SJCRH30 (cell line): ENCODE results near the gene CCDC88C. TPM values are rescaled to one million over a fixed set of nuclear protein-coding genes. Genes with fewer than 3 reads are reported as not detected.
A peak's percentile ranks its signal among the peaks of the same experiment; 100 is the strongest.

Source experiments
- DNase-seq, 2 experiments: peaks; one replicate each; pipeline ENCODE4 v3.0.0-alpha.2; 2015 to 2020
- H3K27ac ChIP-seq: fragments of 250-450 bp; sonication (Bioruptor Pico); 2 replicates; pipeline ENCODE4 v1.5.1; 2020; ENCODE audit warnings: mild to moderate bottlenecking, moderate library complexity
- H3K27me3 ChIP-seq: fragments of 250-450 bp; sonication (Bioruptor Pico); 2 replicates; pipeline ENCODE4 v1.5.1; 2020; ENCODE audit warnings: mild to moderate bottlenecking, moderate library complexity
- H3K36me3 ChIP-seq: fragments of 250-450 bp; sonication (Bioruptor Pico); 2 replicates; pipeline ENCODE4 v1.5.1; 2020; ENCODE audit warnings: mild to moderate bottlenecking, moderate library complexity
- H3K4me1 ChIP-seq: fragments of 250-450 bp; sonication (Bioruptor Pico); 2 replicates; pipeline ENCODE4 v1.5.1; 2020; ENCODE audit warnings: mild to moderate bottlenecking, moderate library complexity
- H3K4me3 ChIP-seq: fragments of 250-450 bp; sonication (Bioruptor Pico); 2 replicates; pipeline ENCODE4 v1.5.1; 2020; ENCODE audit warnings: mild to moderate bottlenecking, moderate library complexity
- H3K9me3 ChIP-seq: fragments of 250-450 bp; sonication (Bioruptor Pico); replicated peaks from 2 replicates; pipeline ENCODE4 v1.5.1; 2020; ENCODE audit warnings: mild to moderate bottlenecking, moderate library complexity
- total RNA-seq: library from RNA; depleted of rRNA; stranded (reverse); fragments of >200 nt; shearing (Covaris generic); gene quantifications from 2 replicates; pipeline ENCODE4 v1.2.3, GENCODE V29; 2014

CCDC88C gene
- total RNA-seq, 1 experiment from 2014 or later, result 8.9 TPM

DNA sequence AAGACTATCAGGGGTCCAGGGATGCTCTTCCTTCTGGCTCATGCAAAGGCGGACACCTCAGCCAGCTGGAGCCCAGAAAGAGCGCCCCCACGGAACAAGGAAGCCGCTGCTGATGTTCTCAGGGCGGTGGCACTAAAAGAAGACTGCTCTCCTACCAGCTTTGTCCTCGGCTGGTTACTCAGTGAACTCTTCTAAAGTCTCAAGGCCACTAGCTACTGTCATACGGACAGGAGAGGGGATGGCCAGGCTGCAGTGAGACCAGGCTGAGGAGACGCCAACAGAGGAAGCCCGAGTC is 59.6 kb downstream of the CCDC88C start:
- Histone ChIP-seq H3K4me1 (peaks cover 28% of the 10 kb centered on the region), H3K27ac (no peak overlapping the region), H3K9me3 (no peaks in the 10 kb centered on the region), H3K27me3 (no peaks in the 10 kb centered on the region), H3K4me3 (no peak overlapping the region), H3K36me3 (no peaks in the 10 kb centered on the region)
- no peak for DNase-seq

DNA sequence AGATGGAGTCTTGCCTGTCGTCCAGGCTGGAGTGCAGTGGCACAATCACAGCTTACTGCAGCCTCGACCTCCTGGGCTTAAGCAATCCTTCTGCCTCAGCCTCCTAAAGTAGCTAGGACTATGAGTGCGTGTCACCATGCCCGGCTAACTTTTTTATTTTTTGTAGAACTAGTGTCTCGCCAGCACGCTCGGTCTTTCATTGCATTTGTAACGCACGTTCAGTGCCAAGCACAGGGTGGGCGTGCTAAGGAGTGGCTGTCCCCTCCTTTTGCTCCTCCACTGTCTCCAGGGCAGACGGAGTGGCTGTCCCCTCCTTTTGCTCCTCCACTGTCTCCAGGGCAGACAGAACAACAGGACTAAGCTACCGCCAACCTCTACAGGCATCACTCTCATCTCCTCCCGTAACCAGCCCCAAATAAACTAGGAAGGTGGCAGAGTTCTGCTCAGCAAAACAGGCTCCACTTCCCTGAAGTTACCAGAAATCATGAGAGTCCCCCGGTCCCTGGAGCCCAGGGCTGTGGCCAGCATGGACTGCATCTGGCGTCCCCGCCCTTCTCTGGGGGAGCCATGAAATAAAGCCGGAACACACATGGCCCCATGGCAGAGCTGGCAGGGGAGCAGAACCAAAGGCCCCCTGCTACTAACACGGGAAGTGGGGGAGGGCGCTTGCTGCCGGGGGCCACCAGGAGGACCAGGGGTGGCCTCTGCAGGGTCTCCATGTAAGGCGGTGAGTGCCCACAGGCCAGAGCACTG is 60.2 kb downstream of the CCDC88C start:
- Histone ChIP-seq H3K9me3 (no peaks in the 10 kb centered on the region), H3K36me3 (no peaks in the 10 kb centered on the region), H3K4me3 (no peak overlapping the region), H3K27ac (no peak overlapping the region), H3K4me1 (peaks cover 28% of the 10 kb centered on the region), H3K27me3 (no peaks in the 10 kb centered on the region)
- no peak for DNase-seq

DNA sequence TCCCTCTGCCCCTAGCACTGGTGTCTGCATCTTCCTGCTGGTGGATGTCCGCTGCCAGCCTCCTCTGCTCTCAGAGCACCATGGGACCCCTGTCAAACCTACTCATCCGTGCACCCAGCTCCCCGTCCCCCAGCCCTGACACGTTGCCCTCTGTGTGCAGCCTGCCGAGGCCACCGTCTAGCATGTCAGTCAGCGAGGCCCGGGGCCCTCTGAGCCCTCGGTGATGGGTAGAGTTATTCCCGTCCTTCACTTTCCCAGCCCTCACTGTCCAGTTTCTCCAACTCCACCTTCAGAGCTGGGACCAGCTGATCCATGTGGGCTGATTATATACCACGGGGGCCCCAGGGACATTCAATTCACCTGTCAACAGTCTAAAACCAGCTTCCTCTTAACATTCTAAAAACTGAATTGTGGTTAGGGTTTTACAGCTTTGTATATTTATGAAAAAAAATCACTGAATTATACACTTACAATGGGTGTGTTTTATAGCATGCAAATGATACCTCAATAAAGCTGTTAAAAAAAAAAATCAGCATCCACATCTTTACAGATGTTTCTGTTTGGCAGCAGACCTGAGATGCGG is 61.3 kb downstream of the CCDC88C start:
- Histone ChIP-seq H3K27ac (no peak overlapping the region), H3K4me3 (no peak overlapping the region), H3K4me1 (peaks cover 28% of the 10 kb centered on the region), H3K36me3 (no peaks in the 10 kb centered on the region), H3K27me3 (no peaks in the 10 kb centered on the region), H3K9me3 (no peaks in the 10 kb centered on the region)
- DNase-seq, result no peak

DNA sequence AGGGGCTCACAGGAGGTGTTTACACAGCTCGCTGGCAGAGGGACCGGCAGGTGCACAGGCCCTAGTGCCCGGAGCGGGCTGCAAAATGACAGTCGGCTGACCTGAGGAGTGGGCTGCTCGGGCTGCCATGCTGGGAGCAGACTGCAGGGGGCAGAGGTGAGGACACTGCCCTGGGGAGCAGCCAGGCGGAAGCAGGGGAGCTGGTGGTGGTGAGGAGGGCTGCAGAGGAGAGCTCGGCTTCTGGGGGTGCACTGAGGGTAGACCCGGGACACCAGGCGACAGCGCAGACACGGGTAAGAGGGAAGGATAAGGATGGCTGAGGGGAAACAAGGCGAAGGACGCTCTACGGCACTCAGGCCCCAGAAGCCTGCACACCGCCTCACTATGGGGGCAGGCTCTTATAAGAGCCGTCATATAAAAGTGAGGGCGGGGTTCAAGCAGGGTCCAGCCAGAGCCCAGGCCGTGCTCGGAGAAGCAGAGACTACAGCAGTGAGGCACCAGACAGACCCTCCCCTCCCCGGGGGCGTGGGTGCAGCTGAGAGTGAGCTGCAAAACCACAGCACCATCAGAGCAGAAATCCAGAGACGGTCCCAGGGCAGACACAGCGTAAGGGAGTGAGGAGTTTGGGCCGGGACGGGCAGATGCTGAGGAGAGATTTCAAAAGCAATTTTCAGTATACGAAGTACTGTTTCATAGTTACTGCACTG is 62.5 kb downstream of the CCDC88C start:
- no peaks in the 10 kb centered on the region for H3K9me3 ChIP-seq
- no peak overlapping the region for H3K27ac ChIP-seq
- H3K27me3 ChIP-seq, result no peaks in the 10 kb centered on the region
- H3K36me3 ChIP-seq, result no peaks in the 10 kb centered on the region
- DNase-seq, result peak in 1 of 2 experiments; percentile 33
- H3K4me1 ChIP-seq, result peaks cover 28% of the 10 kb centered on the region
- H3K4me3 ChIP-seq, result no peak overlapping the region

DNA sequence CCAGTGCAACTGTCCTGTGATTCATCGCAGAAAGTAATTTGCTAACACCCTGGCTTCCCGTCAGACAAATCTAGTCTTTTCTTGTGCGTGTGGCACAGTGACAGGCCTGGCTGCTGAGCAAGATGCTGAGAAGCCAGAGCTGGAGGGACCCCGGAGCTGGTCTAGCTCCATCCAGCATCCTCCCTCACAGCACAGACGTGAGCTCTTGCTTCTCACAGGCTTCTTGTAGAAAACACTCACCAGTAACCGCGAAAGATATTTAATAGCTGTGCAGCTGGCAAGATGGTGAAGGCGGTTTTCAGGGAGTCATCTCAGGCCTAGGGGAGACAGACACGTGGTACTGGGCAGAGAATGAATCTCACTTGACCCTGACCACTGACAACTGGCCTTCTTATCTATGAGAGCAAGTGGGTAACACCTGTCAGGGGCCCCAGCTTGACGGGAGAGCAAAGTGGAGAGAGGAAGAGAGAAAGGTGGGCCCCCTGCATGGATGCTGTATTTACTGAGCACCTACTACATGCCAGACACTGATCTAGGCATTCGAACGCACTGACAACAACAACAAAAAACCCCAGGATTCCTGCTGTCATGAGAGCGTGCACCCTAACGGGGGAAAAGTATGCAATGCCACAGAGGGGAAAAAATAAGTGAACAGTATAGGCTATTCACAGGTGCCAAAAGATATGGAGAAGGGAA is 63.3 kb downstream of the CCDC88C start:
- Histone ChIP-seq H3K27ac (no peak overlapping the region), H3K4me1 (peaks cover 23% of the 10 kb centered on the region), H3K4me3 (no peak overlapping the region), H3K9me3 (no peaks in the 10 kb centered on the region), H3K27me3 (no peaks in the 10 kb centered on the region), H3K36me3 (no peaks in the 10 kb centered on the region)
- peak; percentile 73 to 83 for DNase-seq

DNA sequence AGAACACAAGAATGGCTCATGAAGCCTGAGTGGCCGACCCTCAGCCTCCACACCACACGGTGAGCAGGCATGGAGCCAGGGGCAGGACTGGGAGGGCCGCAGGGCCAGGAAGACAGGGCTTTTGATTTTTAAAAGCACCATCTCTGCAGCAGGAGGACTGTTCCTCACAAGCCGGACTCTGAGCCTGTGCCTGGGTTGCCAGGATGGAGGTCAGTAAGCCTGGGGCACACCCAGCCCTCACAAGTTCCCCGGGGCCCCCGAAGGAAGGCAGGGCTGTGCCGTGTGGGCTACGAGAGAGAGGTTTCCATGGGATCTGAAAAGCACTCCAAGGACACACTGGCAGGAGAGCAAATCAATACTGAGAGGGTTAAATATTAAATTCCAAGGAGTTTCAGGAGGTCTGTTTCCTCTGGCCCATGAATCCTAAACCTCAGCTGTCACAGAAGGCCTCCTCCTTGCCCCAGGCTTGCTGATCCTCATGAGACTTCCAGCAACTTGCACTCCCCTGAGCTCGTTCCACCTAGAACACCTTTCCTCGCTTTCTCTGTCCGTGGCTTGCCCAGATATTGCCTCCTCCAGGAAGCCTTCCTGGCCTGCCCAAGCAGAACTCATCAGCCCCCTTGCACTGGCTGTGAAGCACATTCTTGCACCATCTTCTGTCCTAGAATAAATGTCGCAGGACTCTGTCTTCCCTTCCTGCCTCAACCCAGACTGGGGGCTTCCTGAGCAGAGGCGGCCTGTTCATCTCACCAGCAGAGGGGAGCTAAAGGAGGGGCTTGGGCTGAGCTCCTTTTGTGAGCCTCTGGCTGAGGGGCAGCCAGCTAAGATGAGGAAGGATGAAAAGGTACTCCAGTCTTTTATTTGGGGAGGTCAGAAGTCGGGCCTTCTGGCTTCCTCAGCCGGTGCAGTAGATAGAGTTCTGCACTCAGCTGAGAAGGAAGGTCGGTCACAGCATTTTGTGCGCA is 64.6 kb downstream of the CCDC88C start:
- H3K9me3 ChIP-seq, result no peaks in the 10 kb centered on the region
- no peak for DNase-seq
- no peak overlapping the region for H3K4me3 ChIP-seq
- peaks cover 22% of the 10 kb centered on the region for H3K4me1 ChIP-seq
- H3K27me3 ChIP-seq, result no peaks in the 10 kb centered on the region
- H3K36me3 ChIP-seq, result no peaks in the 10 kb centered on the region
- no peak overlapping the region for H3K27ac ChIP-seq

DNA sequence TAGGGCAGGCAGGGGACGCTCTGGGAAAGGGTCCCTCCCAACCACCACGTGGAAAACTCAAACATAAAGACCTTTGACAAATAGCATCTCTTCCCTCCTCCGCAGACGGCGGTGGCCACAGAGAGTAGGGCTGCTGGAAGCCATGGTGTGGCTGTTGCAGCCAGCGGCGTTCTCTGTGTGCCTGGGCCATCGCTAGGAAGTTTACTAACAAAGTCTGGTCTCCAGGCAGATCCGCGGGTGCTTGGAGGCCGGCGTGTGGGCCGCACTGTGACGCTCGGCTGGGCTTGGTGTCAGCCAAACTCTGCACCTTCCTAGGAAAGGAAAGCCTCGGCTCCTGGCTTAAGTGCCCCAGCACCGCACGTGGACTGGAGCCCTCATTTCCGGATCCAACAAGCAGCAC is 65.6 kb downstream of the CCDC88C start:
- Histone ChIP-seq H3K27me3 (no peaks in the 10 kb centered on the region), H3K27ac (no peak overlapping the region)

DNA sequence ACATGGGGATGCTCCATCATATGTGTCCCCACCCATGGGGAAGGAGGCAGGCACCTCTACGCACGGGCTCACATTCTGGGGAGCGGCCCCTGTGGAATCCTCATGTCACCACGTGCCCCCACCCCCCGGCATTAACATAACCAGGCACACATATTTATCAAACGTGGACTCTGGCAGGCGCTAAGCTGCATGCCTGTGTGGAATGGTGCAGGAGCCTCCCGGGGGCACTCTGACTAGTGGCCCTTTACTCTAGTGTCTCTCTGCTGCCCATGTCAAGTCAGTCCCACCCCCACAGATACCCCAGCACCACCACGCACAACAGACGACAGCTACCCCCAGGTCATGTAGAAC is 66.1 kb downstream of the CCDC88C start:
- Histone ChIP-seq H3K9me3 (no peaks in the 10 kb centered on the region), H3K36me3 (no peaks in the 10 kb centered on the region), H3K4me3 (no peak overlapping the region), H3K4me1 (peaks cover 22% of the 10 kb centered on the region), H3K27me3 (no peaks in the 10 kb centered on the region), H3K27ac (no peak overlapping the region)
- DNase-seq, result no peak

More for the DNA sequence above, 65.6 kb downstream of the CCDC88C start:
- Histone ChIP-seq H3K4me1 (peaks cover 22% of the 10 kb centered on the region), H3K4me3 (no peak overlapping the region), H3K9me3 (no peaks in the 10 kb centered on the region), H3K36me3 (no peaks in the 10 kb centered on the region)
- DNase-seq, result no peak

DNA sequence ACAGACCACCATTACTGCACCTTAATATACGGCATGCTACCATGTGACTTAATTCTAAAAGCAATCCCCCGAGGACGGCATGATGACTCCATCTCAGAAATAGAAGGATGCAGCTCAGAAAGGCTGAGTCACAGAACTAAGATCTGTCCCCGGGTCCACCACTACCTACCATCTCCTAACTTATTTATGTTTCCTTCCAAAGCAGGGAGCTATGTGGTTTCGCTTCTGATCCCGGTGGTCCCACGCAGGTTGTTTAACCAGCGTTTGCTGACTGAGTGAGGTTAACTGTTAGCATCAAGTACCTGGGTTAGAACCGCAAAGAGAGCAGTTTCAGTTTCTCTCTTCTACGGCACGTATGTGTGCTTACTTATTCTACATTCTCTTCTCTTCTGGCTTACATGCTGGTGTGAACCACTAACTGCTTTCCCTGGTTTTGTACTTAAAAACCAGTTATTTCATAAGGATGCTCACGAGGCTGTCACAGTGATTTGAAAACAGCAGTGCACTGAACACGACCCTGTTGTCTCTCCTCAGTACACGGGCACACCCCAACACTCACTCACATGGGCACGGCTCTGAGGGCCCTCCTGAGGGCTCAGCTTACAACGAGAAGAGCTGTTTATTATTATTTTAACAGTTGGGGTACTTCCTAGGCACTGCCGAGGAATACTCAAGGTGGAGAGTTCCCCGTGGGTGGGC is 66.7 kb downstream of the CCDC88C start:
- Histone ChIP-seq H3K9me3 (no peaks in the 10 kb centered on the region), H3K27me3 (no peaks in the 10 kb centered on the region), H3K4me3 (no peak overlapping the region), H3K27ac (no peak overlapping the region), H3K36me3 (no peaks in the 10 kb centered on the region), H3K4me1 (peaks cover 22% of the 10 kb centered on the region)
- no peak for DNase-seq

DNA sequence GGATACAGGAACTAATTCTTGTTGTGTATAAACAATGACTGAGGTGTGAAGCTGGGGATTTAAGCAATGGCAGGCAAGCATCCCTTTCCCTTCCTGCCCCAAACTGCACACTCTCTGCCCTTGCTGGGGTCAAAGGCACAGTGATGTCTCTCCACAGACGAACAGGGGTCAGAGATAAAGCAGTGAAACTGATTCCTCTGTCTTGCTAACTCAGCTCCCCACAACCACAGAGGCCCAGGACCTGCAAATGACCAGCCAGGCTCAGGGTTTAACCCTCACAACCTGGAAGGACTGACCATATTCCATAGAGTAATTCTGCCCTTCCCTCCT is 67.2 kb downstream of the CCDC88C start:
- Histone ChIP-seq H3K4me3 (no peak overlapping the region), H3K36me3 (no peaks in the 10 kb centered on the region), H3K27me3 (no peaks in the 10 kb centered on the region), H3K4me1 (peaks cover 20% of the 10 kb centered on the region), H3K9me3 (no peaks in the 10 kb centered on the region), H3K27ac (no peak overlapping the region)
- no peak for DNase-seq

DNA sequence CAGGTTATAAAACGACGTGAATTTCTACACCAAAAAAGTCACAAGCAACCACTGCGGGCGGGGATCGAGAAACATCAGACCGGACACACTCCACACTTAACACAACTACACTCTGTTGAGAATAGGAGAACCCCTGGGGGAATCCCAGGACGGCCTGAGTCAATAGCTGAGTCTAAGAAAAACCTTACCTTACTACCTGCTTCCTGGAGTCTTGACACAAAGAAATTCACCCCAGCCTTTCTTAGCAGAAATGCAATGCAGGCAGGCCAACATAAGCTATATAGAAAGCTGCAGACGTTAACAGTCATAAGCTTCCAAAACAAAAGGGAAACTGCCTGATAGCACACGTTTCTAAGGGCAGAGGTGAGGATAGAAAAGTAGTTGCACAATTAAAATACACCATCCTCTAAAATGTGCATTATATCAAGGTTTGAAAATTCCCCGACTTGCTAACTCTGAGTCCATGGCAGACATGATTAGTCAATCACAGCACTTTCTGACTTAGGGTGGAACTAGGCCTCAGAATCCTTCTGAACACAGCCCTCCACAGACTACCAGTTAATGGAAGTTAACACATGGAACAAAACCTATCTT is 68.0 kb downstream of the CCDC88C start:
- Histone ChIP-seq H3K27ac (no peak overlapping the region), H3K27me3 (no peaks in the 10 kb centered on the region), H3K9me3 (no peaks in the 10 kb centered on the region), H3K4me1 (peaks cover 13% of the 10 kb centered on the region), H3K4me3 (no peak overlapping the region), H3K36me3 (no peaks in the 10 kb centered on the region)
- no peak for DNase-seq

DNA sequence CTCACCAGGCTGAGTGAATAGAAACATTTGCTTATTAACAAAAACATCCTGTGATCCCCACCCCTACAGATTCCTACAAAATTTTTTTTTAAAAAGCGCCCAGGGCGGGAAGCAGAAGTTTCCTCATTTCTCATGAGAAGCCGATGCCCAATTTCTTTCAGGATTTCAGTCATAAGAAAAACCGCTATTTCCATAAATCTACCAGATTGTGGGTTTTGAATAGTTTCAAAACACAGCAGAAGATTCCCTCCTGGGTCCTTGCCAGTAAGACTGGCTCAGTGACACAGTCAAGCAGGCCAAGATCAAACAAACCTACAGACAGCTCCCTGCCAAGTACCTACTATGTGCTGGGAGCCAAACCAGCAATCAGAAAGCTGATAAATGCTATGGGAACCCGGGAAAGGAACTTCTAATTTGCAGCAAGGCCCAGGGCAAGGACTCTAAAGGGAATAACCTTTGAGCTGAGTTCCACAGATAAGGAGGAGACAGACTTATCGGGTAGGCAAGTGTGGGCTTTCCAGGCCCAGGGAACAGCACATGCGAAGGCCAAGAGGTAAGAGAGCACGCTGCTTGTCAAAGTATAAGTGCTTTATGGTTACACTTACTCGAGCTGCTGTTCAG is 68.7 kb downstream of the CCDC88C start:
- DNase-seq, result no peak
- Histone ChIP-seq H3K4me1 (peaks cover 9% of the 10 kb centered on the region), H3K27ac (no peak overlapping the region), H3K36me3 (no peaks in the 10 kb centered on the region), H3K4me3 (no peak overlapping the region), H3K27me3 (no peaks in the 10 kb centered on the region), H3K9me3 (no peaks in the 10 kb centered on the region)

DNA sequence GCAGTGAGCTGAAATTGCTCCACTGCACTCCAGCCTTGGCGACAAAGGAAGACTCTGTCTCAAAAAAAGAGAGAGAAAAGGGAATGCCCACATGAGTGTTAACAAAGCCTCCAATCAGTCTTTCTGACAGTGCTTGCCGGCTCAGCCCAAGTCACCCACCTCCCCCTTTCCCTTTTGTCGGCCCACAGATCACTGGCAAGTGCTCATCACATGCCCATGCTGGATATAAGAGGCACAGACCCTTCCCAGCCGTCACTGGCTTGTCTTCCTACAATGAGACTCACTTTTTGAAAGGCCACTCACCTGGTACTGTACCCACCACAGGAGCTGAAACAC is 70.8 kb downstream of the CCDC88C start:
- peaks cover 8% of the 10 kb centered on the region for H3K4me1 ChIP-seq
- no peaks in the 10 kb centered on the region for H3K9me3 ChIP-seq
- no peak for DNase-seq
- H3K27ac ChIP-seq, result no peak overlapping the region
- H3K4me3 ChIP-seq, result no peak overlapping the region
- no peaks in the 10 kb centered on the region for H3K36me3 ChIP-seq
- H3K27me3 ChIP-seq, result no peaks in the 10 kb centered on the region
